ENCODE measurements around the gene HECW1.

HECW1 gene

GRCh38 chr7:43431020-43431595 is 318.7 kb downstream of the HECW1 start:
- Histone ChIP-seq H3K9ac (ENCODE audit: low read depth, low read length) (no peak overlapping the region), H3K4me2 (ENCODE audit: low read length) (no peak overlapping the region), H3K27me3 (ENCODE audit: control insufficient read depth, insufficient read depth, low read length) (peaks cover 4% of the 10 kb centered on the region), H3K36me3 (ENCODE audit: insufficient read depth, low read length) (no peaks in the 10 kb centered on the region), H3K4me1 (ENCODE audit: control insufficient read depth, insufficient read depth, low read length) (no peaks in the 10 kb centered on the region), H3K9me3 (replicated peaks; ENCODE audit: low read length) (no peaks in the 10 kb centered on the region), H3K4me3 (ENCODE audit: low read length) (no peak overlapping the region)

- no peaks in the 10 kb centered on the region for H3K4me1 ChIP-seq (ENCODE audit: control insufficient read depth, insufficient read depth, low read length)
- H3K9me3 ChIP-seq (replicated peaks; ENCODE audit: low read length) = no peaks in the 10 kb centered on the region
- no peak overlapping the region for H3K4me2 ChIP-seq (ENCODE audit: low read length)
- H3K9ac ChIP-seq (ENCODE audit: low read depth, low read length) = no peak overlapping the region
- H3K27me3 ChIP-seq (ENCODE audit: control insufficient read depth, insufficient read depth, low read length) = peaks cover 14% of the 10 kb centered on the region
- H3K4me3 ChIP-seq (ENCODE audit: low read length) = no peak overlapping the region
- no peaks in the 10 kb centered on the region for H3K36me3 ChIP-seq (ENCODE audit: insufficient read depth, low read length)
Measured at GRCh38 chr7:43433639-43434038, 321.2 kb downstream of the HECW1 start.

- H3K27me3 ChIP-seq (ENCODE audit: control insufficient read depth, insufficient read depth, low read length) = peaks cover 19% of the 10 kb centered on the region
- no peak overlapping the region for H3K4me2 ChIP-seq (ENCODE audit: low read length)
- H3K4me3 ChIP-seq (ENCODE audit: low read length) = no peak overlapping the region
- no peaks in the 10 kb centered on the region for H3K4me1 ChIP-seq (ENCODE audit: control insufficient read depth, insufficient read depth, low read length)
- H3K9me3 ChIP-seq (replicated peaks; ENCODE audit: low read length) = no peaks in the 10 kb centered on the region
- H3K9ac ChIP-seq (ENCODE audit: low read depth, low read length) = no peak overlapping the region
- no peaks in the 10 kb centered on the region for H3K36me3 ChIP-seq (ENCODE audit: insufficient read depth, low read length)
Measured at GRCh38 chr7:43437001-43437400, 324.6 kb downstream of the HECW1 start.

- Histone ChIP-seq H3K36me3 (ENCODE audit: insufficient read depth, low read length) (no peaks in the 10 kb centered on the region), H3K9ac (ENCODE audit: low read depth, low read length) (no peak overlapping the region), H3K4me3 (ENCODE audit: low read length) (no peak overlapping the region), H3K4me2 (ENCODE audit: low read length) (no peak overlapping the region), H3K27me3 (ENCODE audit: control insufficient read depth, insufficient read depth, low read length) (peaks cover 28% of the 10 kb centered on the region), H3K4me1 (ENCODE audit: control insufficient read depth, insufficient read depth, low read length) (no peaks in the 10 kb centered on the region), H3K9me3 (replicated peaks; ENCODE audit: low read length) (no peaks in the 10 kb centered on the region)
Measured at GRCh38 chr7:43438897-43439479, 326.5 kb downstream of the HECW1 start.

- Histone ChIP-seq H3K27me3 (ENCODE audit: control insufficient read depth, insufficient read depth, low read length) (peaks cover 34% of the 10 kb centered on the region), H3K9ac (ENCODE audit: low read depth, low read length) (no peak overlapping the region), H3K4me1 (ENCODE audit: control insufficient read depth, insufficient read depth, low read length) (no peaks in the 10 kb centered on the region), H3K4me3 (ENCODE audit: low read length) (no peak overlapping the region), H3K36me3 (ENCODE audit: insufficient read depth, low read length) (no peaks in the 10 kb centered on the region), H3K4me2 (ENCODE audit: low read length) (no peak overlapping the region), H3K9me3 (replicated peaks; ENCODE audit: low read length) (no peaks in the 10 kb centered on the region)
Measured at GRCh38 chr7:43439631-43440401, 327.4 kb downstream of the HECW1 start.

- Histone ChIP-seq H3K36me3 (ENCODE audit: insufficient read depth, low read length) (no peaks in the 10 kb centered on the region), H3K27me3 (ENCODE audit: control insufficient read depth, insufficient read depth, low read length) (peaks cover 33% of the 10 kb centered on the region), H3K9me3 (replicated peaks; ENCODE audit: low read length) (no peaks in the 10 kb centered on the region), H3K4me2 (ENCODE audit: low read length) (no peak overlapping the region), H3K4me1 (ENCODE audit: control insufficient read depth, insufficient read depth, low read length) (no peaks in the 10 kb centered on the region), H3K9ac (ENCODE audit: low read depth, low read length) (no peak overlapping the region), H3K4me3 (ENCODE audit: low read length) (no peak overlapping the region)
Measured at GRCh38 chr7:43441231-43442130, 329.0 kb downstream of the HECW1 start.

- no peak overlapping the region for H3K4me3 ChIP-seq (ENCODE audit: low read length)
- H3K9ac ChIP-seq (ENCODE audit: low read depth, low read length) = no peak overlapping the region
- H3K36me3 ChIP-seq (ENCODE audit: insufficient read depth, low read length) = no peaks in the 10 kb centered on the region
- H3K27me3 ChIP-seq (ENCODE audit: control insufficient read depth, insufficient read depth, low read length) = peaks cover 23% of the 10 kb centered on the region
- H3K4me1 ChIP-seq (ENCODE audit: control insufficient read depth, insufficient read depth, low read length) = no peaks in the 10 kb centered on the region
- no peak overlapping the region for H3K4me2 ChIP-seq (ENCODE audit: low read length)
- no peaks in the 10 kb centered on the region for H3K9me3 ChIP-seq (replicated peaks; ENCODE audit: low read length)
Measured at GRCh38 chr7:43443381-43443780, 330.9 kb downstream of the HECW1 start.

GRCh38 chr7:43444711-43445578 is 332.5 kb downstream of the HECW1 start:
- H3K9me3 ChIP-seq (replicated peaks; ENCODE audit: low read length) = no peaks in the 10 kb centered on the region
- no peaks in the 10 kb centered on the region for H3K4me1 ChIP-seq (ENCODE audit: control insufficient read depth, insufficient read depth, low read length)
- H3K9ac ChIP-seq (ENCODE audit: low read depth, low read length) = no peak overlapping the region
- no peak overlapping the region for H3K4me3 ChIP-seq (ENCODE audit: low read length)
- H3K27me3 ChIP-seq (ENCODE audit: control insufficient read depth, insufficient read depth, low read length) = peaks cover 26% of the 10 kb centered on the region
- H3K36me3 ChIP-seq (ENCODE audit: insufficient read depth, low read length) = no peaks in the 10 kb centered on the region
- H3K4me2 ChIP-seq (ENCODE audit: low read length) = no peak overlapping the region

GRCh38 chr7:43449577-43449976 is 337.1 kb downstream of the HECW1 start:
- peaks cover 33% of the 10 kb centered on the region for H3K27me3 ChIP-seq (ENCODE audit: control insufficient read depth, insufficient read depth, low read length)
- H3K4me3 ChIP-seq (ENCODE audit: low read length) = no peak overlapping the region
- no peaks in the 10 kb centered on the region for H3K4me1 ChIP-seq (ENCODE audit: control insufficient read depth, insufficient read depth, low read length)
- no peaks in the 10 kb centered on the region for H3K9me3 ChIP-seq (replicated peaks; ENCODE audit: low read length)
- no peak overlapping the region for H3K4me2 ChIP-seq (ENCODE audit: low read length)
- H3K36me3 ChIP-seq (ENCODE audit: insufficient read depth, low read length) = no peaks in the 10 kb centered on the region
- H3K9ac ChIP-seq (ENCODE audit: low read depth, low read length) = no peak overlapping the region

GRCh38 chr7:43450894-43451293 is 338.4 kb downstream of the HECW1 start:
- H3K27me3 ChIP-seq (ENCODE audit: control insufficient read depth, insufficient read depth, low read length) = peaks cover 31% of the 10 kb centered on the region
- H3K4me1 ChIP-seq (ENCODE audit: control insufficient read depth, insufficient read depth, low read length) = peaks cover 3% of the 10 kb centered on the region
- H3K9me3 ChIP-seq (replicated peaks; ENCODE audit: low read length) = no peaks in the 10 kb centered on the region
- H3K36me3 ChIP-seq (ENCODE audit: insufficient read depth, low read length) = no peaks in the 10 kb centered on the region
- H3K4me3 ChIP-seq (ENCODE audit: low read length) = no peak overlapping the region
- no peak overlapping the region for H3K9ac ChIP-seq (ENCODE audit: low read depth, low read length)
- H3K4me2 ChIP-seq (ENCODE audit: low read length) = no peak overlapping the region

Data from skeletal muscle satellite cell (primary cell).